Right ventricle myocardium inferior (tissue), 1 donor: ENCODE measurements around the gene UBA52. TPM values are rescaled to one million over a fixed set of nuclear protein-coding genes. Genes with fewer than 3 reads are reported as not detected.

Experiments
- ATAC-seq: fragments of 200-7000 bp; cut with Tn5 transposase; one replicate; pipeline ENCODE4 v1.9.1; 2020; ENCODE audit warnings: mild to moderate bottlenecking, moderate library complexity
- DNase-seq: peaks from one replicate; pipeline ENCODE4 v3.0.0; 2021; ENCODE audit errors: missing footprints
- intact Hi-C: fragments of 100-400 bp; cut with DNase I; formaldehyde crosslinking; loops from one replicate; pipeline ENCODE4 v1.11.0; 2022
- total RNA-seq: library from RNA; stranded (reverse); fragmentation: NEBNext Ultra II Directional; extraction: Animal tissue kit (Norgen Biotek cat#: 25700); gene quantifications from one replicate; pipeline ENCODE4 v1.2.1, GENCODE V29; 2021
- donor health status: DM: no; HTN: yes; CAD: no; lungs with severe emphysema.

Gene UBA52
- total RNA-seq, 1 donor from 2014 or later, result 737 TPM

- ATAC-seq (no peak), DNase-seq (no peak)
- intact Hi-C loops, result no loop called here
Observed at GRCh38 chr19:18612772-18613588, 41.3 kb downstream of the UBA52 start, which contains the start of gene TMEM59L. TSS of gene TMEM59L (plus strand) at chr19:18612870. CDS start at chr19:18612959, 89 bp downstream.

GRCh38 chr19:18613589-18614234, 42.1 kb downstream of the UBA52 start:
- intact Hi-C loops, result no loop called here
- ATAC-seq (no peak), DNase-seq (no peak)

DNA sequence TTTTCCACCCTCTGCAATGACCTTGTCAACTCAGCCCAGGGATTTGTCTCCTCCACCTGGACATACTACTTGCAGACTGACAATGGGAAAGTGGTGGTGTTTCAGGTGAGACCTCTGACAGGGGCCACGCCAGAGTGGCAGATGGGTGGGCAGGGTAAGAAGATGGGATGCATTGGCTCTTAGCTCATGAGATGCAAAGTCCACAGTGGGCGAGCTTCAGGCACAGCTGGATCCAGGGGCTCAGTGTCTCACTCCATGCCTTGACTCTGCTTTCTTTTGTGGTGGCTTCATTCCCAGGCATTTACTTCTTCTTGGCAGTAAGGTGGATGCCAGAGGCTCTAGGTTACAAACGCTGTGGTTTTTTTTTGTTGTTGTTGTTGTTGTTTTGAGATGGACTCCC, 44.4 kb downstream of the UBA52 start:
- intact Hi-C loops, result no loop called here
- DNase-seq, result no peak
- ATAC-seq, result no peak

GRCh38 chr19:18617562-18617961, 45.9 kb downstream of the UBA52 start:
- intact Hi-C loops, result no loop called here
- DNase-seq, result no peak
- no peak for ATAC-seq

DNA sequence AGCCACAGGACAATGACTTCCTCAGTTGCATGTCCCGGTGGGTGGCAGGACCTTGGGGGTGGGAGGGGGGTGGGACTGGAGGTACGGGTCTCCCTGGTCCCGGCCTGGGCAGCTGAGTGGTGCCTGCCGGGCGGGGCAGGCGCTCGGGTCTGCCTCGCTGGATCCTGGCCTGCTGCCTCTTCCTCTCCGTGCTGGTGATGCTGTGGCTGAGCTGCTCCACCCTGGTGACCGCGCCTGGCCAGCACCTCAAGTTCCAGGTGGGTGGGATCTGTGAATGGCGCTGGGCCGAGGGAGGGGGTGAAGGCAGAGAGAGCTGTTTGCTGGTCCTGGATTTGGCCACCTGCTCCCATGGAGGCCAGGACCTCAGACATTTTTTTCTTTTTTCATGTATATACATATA, 46.6 kb downstream of the UBA52 start:
- no peak for ATAC-seq
- no peak for DNase-seq
- intact Hi-C loops, result no loop called here

- DNase-seq (no peak), ATAC-seq (no peak)
- intact Hi-C loops, result no loop called here
Observed at GRCh38 chr19:18620311-18620710, 48.7 kb downstream of the UBA52 start.

DNA sequence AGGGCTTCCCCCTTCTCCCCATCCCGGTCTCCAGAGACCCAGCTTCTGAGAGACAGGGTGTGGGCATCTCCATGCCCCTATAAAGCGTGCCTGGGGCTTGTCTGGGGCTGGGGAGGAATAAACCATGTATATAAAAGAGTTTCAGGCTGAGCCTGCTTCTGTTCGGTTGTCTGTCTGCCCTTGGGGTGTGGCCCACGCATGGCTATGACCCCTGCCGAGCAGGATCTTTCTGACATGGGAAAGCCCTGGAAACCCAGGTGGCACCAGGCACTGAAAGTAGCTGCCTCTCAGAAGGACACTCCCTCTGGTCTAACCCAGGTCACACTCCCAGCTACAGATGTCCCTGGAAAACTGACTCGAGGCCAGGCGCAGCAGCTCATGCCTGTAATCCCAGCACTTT, 49.2 kb downstream of the UBA52 start:
- ATAC-seq (no peak), DNase-seq (no peak)
- intact Hi-C loops, result no loop called here

DNA sequence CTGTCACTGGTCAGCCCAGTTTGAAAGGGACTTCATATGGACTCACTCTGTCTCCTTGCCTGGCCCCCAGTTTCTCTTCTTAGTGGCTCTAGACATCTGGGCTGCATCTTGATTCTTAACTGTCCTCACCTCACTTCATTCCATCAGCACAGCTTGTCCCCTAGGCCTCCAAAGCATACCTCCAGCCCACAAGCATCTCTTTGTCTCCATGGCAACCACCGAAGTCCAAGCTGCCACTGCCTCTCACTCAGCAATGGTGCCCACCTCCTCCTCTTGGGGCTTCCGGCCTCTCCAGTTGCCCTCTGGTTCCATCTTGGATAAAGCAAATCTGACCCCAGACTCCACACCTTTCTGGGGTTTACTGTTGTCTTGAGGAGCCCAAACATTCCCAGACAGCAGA, 55.2 kb downstream of the UBA52 start:
- intact Hi-C loops, result no loop called here
- no peak for ATAC-seq
- DNase-seq, result no peak

Other genes with a start within 250 kb of the UBA52 start
- gene LSM4, start 248.8 kb upstream of the UBA52 start, total RNA-seq, result 106 TPM
- 29.3 TPM for gene PGPEP1, start 231.3 kb upstream of the UBA52 start, total RNA-seq
- 0.46 TPM for gene GDF15, start 185.7 kb upstream of the UBA52 start, total RNA-seq
- gene LRRC25, start 174.2 kb upstream of the UBA52 start, total RNA-seq, result 5.0 TPM
- gene SSBP4, start 152.5 kb upstream of the UBA52 start, total RNA-seq, result 36.2 TPM
- 26.0 TPM for gene ISYNA1, start 133.7 kb upstream of the UBA52 start, total RNA-seq
- gene ELL, start 49.8 kb upstream of the UBA52 start, total RNA-seq, result 8.4 TPM
- 181 TPM for gene FKBP8, start 28.3 kb upstream of the UBA52 start, total RNA-seq
- 50.3 TPM for gene KXD1, start 14.0 kb upstream of the UBA52 start, total RNA-seq
- gene REX1BD, start 16.9 kb downstream of the UBA52 start, total RNA-seq, result 79.3 TPM
- gene CRLF1, start 34.9 kb downstream of the UBA52 start, total RNA-seq, result 35.7 TPM
- 2.8 TPM for gene TMEM59L, start 41.0 kb downstream of the UBA52 start, total RNA-seq
- 6.6 TPM for gene KLHL26, start 65.2 kb downstream of the UBA52 start, total RNA-seq
- gene CRTC1, start 111.8 kb downstream of the UBA52 start, total RNA-seq, result 10.3 TPM
- gene COMP, start 219.4 kb downstream of the UBA52 start, total RNA-seq, result not detected